Adipocyte (in vitro differentiated cells): Measurements from ENCODE around the gene EIF2B5.
"Not testable (repeated sequence)": the region's sequence is repeated elsewhere in the genome, so short reads cannot be mapped to it uniquely, and the experiment has no call there.

Experiments
- DNase-seq: peaks from one replicate; pipeline ENCODE4 v3.0.0-alpha.2; 2015; ENCODE audit warnings: low read depth
- H3K27me3 ChIP-seq: replicated peaks from 2 replicates; pipeline ENCODE4 v1.7.0; 2013; ENCODE audit warnings: mild to moderate bottlenecking, low read length, moderate library complexity; ENCODE audit not compliant: control insufficient read depth, insufficient read depth
- H3K36me3 ChIP-seq: 2 replicates; pipeline ENCODE4 v1.7.0; 2013; ENCODE audit warnings: low read length, mild to moderate bottlenecking, moderate library complexity; ENCODE audit not compliant: control insufficient read depth, insufficient read depth, severe bottlenecking
- H3K4me1 ChIP-seq: 2 replicates; pipeline ENCODE4 v1.7.0; 2013; ENCODE audit warnings: mild to moderate bottlenecking, low read length, moderate library complexity; ENCODE audit not compliant: control insufficient read depth, insufficient read depth
- H3K4me3 ChIP-seq: 2 replicates; pipeline ENCODE4 v1.7.0; 2013; ENCODE audit warnings: mild to moderate bottlenecking, low read length, moderate library complexity
- H3K9ac ChIP-seq: 2 replicates; pipeline ENCODE4 v1.7.0; 2013; ENCODE audit warnings: mild to moderate bottlenecking, low read length, moderate library complexity
- H3K9me3 ChIP-seq: 2 replicates; pipeline ENCODE4 v1.7.0; 2013; ENCODE audit warnings: mild to moderate bottlenecking, low read length, moderate library complexity; ENCODE audit not compliant: control insufficient read depth

EIF2B5 gene

DNA sequence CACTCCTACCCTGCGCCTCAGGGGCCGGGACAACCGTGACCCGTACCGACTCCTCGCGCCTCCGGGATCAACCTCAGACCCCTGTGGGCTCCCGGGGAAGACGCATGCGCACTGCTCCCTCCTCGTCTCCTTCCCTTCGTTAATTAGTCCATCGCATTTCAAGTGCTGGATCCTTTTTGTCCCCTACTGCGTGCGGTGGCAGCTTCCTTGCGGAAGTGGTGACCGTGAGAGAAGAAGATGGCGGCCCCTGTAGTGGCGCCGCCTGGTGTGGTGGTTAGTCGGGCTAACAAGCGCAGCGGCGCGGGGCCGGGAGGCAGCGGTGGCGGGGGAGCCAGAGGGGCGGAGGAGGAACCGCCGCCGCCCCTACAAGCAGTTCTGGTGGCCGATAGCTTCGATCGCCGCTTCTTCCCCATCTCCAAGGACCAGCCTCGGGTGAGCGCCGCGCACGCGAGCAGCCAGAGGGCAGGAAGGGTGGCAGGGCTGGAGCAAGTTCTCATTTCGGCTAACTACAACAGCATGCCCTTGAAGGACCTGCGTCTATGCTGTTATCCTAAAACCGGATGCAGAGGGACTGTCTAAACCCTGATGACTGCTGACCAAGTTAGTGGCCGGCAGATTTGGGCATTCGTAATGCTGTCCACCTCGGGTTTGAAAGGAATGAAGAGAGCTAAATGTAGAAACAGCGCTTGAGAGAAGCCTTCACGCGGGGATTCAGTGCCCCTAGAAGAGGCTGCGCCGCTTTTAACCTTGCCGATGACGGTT, at the start of gene EIF2B5:
TSS of gene EIF2B5 (plus strand) at position 210 of the 762 bp plus-strand sequence. CDS start at position 238, 28 bp downstream.
- peak; percentile 94 for DNase-seq
- Histone ChIP-seq H3K4me3 (peak within 1 kb of the TSS; percentile 98), H3K9ac (peak within 1 kb of the TSS; percentile 95), H3K9me3 (no peaks in the 10 kb centered on the region), H3K4me1 (peaks cover 18% of the 10 kb centered on the region), H3K36me3 (peaks cover 14% of the 10 kb centered on the region), H3K27me3 (no peaks in the 10 kb centered on the region)

DNA sequence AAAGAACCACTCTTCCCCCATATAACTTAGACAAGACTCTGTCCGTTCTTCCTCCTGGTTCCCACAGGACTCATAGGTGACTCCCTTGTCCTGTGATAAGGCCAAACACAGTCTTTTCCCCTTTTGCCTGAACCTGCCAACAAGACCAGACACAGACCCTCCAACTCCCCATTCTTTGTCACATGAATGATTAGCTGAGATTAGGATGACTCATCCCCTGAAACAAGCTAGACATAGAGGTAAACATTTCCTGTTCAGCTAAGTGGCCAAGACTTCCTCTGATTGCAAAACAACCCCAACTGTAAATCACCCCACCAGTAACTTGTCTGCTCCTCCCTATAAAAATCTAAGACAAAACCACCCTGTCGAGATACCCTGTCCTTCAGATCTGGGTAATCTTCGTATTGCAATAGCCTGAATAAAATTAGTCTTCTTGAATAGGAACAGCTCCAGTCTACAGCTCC, 49.7 kb upstream of the EIF2B5 start:
- Histone ChIP-seq H3K4me1 (no peaks in the 10 kb centered on the region), H3K4me3 (no peak overlapping the region), H3K9ac (no peak overlapping the region), H3K36me3 (no peaks in the 10 kb centered on the region), H3K9me3 (peaks cover 16% of the 10 kb centered on the region), H3K27me3 (peaks cover 19% of the 10 kb centered on the region)
- no peak for DNase-seq

DNA sequence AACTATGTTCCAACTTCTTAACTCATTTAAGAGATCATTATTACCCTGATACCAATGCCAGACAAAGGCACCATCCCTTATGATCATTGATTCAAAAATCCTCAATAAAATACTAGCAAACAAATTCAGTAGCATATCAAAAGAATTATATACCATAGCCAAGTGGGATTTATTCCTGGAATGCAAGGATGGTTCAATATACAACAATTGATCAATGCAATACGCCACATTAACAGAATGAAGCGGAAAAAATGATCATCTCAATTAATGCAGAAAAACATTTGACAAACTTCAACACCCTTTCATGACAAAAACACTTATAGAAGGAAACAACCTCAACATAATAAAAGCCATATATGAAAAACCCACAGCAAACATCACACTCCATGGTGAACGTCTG, 43.0 kb upstream of the EIF2B5 start:
- no peak overlapping the region for H3K9ac ChIP-seq
- no peak for DNase-seq
- H3K36me3 ChIP-seq = no peaks in the 10 kb centered on the region
- peaks cover 28% of the 10 kb centered on the region for H3K9me3 ChIP-seq
- no peak overlapping the region for H3K4me3 ChIP-seq
- H3K27me3 ChIP-seq = no peaks in the 10 kb centered on the region
- H3K4me1 ChIP-seq = no peaks in the 10 kb centered on the region

DNA sequence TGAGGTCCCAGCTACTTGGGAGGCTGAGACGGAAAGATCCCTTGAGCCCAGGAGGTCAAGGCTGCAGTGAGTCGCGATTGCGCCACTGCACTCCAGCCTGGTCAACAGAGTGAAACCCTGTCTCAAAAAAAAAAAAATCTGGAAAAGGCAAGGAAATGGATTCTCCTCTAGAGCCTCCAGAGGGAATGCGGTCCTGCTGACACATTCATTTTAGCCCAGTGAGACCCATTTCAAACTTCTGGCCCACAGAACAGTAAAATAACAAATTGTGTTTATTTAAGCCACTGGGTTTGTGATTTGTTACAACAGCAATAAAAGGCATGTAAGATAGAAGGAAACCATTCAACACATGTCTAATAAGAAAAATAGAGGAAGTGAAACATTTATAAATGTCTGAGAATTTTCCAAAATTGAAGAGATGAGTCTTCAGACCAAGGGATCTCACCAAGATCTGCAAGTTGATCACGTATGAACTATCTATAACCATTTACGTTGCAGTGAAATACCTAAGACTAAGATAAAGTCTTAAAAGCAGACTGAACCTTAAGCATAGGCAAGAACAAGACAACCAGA, 38.3 kb upstream of the EIF2B5 start, which contains the start of gene HTR3E:
TSS of gene HTR3E (plus strand) at position 254 of the 573 bp plus-strand sequence. CDS start 466 bp downstream, outside the sequence.
- Histone ChIP-seq H3K4me3 (no peak within 1 kb of the TSS), H3K36me3 (no peaks in the 10 kb centered on the region), H3K9ac (no peak within 1 kb of the TSS), H3K9me3 (peaks cover 19% of the 10 kb centered on the region), H3K4me1 (no peaks in the 10 kb centered on the region), H3K27me3 (peaks cover 20% of the 10 kb centered on the region)
- DNase-seq = no peak

DNA sequence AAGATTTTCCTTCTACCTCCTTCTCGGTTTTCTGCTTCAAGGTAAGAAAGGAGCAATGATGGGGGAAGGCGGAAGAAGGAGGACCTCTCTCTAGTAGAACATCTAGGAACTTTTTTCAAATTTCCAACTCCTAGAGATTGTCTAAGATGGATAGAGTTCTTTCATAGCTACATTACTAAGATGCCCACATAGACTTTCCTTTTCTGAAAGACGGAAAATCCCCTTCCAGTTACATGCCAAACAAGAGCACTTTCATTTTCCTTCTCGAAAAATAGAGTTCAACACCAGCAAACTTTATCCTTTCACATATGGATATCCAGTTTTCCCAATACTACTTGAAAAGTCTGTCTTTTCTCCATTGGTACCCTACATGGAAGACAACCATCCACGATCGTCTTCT, 37.6 kb upstream of the EIF2B5 start:
- DNase-seq = no peak
- Histone ChIP-seq H3K36me3 (no peaks in the 10 kb centered on the region), H3K9me3 (peaks cover 13% of the 10 kb centered on the region), H3K27me3 (peaks cover 20% of the 10 kb centered on the region), H3K9ac (no peak overlapping the region), H3K4me3 (no peak overlapping the region), H3K4me1 (no peaks in the 10 kb centered on the region)

DNA sequence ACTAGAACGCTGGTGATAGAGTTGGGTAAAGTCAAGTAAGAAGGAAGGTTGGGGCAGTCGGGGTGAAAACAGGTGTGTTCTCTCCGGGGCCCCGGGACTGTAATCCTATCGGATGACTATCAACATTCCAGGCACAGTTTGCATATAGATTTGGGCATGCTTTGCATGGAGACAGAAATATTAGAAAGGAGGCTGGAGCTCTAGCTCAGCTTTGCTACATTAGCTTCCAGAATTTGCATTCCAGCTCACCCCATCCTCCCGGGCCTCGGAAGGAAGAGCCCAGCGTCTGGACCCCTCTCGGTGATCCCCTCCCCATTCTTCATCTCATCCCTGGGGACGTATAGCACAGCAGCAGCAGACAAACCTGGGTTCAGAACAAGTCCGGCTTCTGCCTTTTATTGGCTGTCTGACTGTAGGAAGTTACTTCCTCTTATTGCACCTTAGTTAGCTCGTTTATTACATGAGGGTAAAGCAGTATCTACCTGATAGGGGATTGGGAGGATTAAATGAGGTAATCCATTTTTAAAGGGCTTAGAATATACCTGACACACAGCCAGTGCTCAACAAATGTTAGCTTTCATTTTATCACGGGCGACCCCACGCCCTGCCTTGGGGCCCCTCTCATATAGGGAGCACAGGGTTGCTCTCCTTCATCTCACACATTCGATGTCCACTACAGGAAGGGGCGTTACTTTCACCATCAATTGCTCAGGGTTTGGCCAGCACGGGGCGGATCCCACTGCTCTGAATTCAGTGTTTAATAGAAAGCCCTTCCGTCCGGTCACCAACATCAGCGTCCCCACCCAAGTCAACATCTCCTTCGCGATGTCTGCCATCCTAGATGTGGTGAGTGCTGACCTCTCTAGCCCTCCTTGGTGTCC, 35.1 kb upstream of the EIF2B5 start:
- Histone ChIP-seq H3K4me1 (no peaks in the 10 kb centered on the region), H3K9me3 (peaks cover 5% of the 10 kb centered on the region), H3K9ac (no peak overlapping the region), H3K27me3 (peaks cover 20% of the 10 kb centered on the region), H3K4me3 (no peak overlapping the region), H3K36me3 (no peaks in the 10 kb centered on the region)
- DNase-seq = no peak

DNA sequence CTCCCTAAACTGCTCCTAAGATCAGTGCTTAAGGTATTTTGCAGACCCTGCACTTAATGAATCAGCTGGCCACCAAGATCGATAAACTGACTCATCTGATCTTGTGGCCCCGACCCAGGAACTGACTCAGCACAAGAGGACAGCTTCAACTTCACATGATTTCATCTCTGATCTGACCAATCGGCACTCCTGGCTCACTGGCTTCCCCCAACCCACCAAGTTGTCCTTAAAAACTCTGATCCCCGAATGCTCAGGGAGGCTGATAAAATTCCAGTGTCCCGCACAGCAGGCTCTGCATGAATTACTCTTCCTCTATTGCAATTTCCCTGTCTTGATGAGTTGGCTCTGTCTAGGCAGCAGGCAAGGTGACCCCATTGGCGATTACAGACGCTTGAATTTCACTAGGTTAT, 24.8 kb upstream of the EIF2B5 start:
- Histone ChIP-seq H3K4me3 (peak overlapping the region; percentile 44), H3K27me3 (peaks cover 15% of the 10 kb centered on the region), H3K4me1 (peaks cover 5% of the 10 kb centered on the region), H3K9ac (no peak overlapping the region), H3K9me3 (no peaks in the 10 kb centered on the region), H3K36me3 (no peaks in the 10 kb centered on the region)
- peak; percentile 7 for DNase-seq

DNA sequence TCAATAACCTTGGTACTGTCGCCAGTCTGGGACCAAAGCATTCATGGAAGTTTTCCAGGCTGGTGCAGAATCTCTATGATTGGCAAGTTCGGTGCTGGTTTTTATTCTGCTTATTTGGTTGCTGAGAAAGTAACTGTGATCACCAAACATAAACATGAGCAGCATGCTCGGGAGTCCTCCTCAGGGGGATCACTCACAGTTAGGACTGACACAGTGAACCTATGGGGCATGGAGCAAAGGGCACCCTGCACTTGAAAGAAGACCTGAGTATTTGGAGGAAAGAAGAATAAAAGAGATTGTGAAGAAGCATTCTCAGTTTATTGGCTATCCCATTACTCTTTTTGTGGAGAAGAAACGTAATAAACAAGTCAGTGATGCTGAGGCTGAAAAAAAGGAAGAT, 19.1 kb upstream of the EIF2B5 start:
- H3K4me3 ChIP-seq = no peak overlapping the region
- DNase-seq = no peak
- peaks cover 20% of the 10 kb centered on the region for H3K27me3 ChIP-seq
- H3K36me3 ChIP-seq = no peaks in the 10 kb centered on the region
- no peaks in the 10 kb centered on the region for H3K4me1 ChIP-seq
- no peaks in the 10 kb centered on the region for H3K9me3 ChIP-seq
- no peak overlapping the region for H3K9ac ChIP-seq

DNA sequence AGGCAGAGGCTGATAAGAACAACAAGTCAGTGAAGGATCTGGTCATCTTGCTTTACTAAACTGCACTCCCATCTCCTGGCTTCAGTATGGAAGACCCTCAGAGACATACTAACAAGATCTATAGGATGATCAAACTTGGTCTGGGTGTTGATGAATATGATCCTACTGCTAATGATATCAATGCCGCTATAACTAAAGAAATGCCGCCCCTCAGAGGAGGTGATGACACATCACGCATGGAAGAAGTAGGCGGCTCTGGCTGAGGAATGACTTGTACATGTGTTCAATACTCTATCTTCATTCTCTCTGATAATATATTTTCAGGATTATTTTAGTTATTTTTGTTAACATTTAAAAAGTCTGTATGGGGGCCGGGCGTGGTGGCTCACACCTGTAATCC, 17.5 kb upstream of the EIF2B5 start:
- Histone ChIP-seq H3K4me3 (no peak overlapping the region), H3K4me1 (no peaks in the 10 kb centered on the region), H3K9ac (no peak overlapping the region), H3K9me3 (no peaks in the 10 kb centered on the region), H3K36me3 (no peaks in the 10 kb centered on the region), H3K27me3 (peaks cover 20% of the 10 kb centered on the region)
- no peak for DNase-seq

DNA sequence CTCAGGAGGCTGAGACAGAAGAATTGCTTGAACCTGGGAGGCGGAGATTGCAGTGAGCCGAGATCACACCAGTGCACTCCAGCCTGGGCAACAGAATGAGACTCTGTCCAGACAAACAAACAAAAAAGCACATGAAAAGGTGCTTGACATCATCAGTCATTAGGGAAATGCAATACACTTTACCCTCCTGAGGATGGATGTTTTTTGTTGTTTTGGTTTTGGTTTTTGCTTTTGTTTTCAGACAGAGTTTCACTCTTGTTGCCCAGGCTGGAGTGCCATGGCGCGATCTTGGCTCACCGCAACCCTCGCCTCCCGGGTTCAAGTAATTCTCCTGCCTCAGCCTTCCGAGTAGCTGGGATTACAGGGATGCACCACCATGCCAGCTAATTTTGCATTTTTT, 14.1 kb upstream of the EIF2B5 start:
- not testable (repeated sequence) for H3K9ac ChIP-seq, H3K4me1 ChIP-seq, DNase-seq, H3K9me3 ChIP-seq, H3K4me3 ChIP-seq, H3K36me3 ChIP-seq
- H3K27me3 ChIP-seq = peaks cover 13% of the 10 kb centered on the region

DNA sequence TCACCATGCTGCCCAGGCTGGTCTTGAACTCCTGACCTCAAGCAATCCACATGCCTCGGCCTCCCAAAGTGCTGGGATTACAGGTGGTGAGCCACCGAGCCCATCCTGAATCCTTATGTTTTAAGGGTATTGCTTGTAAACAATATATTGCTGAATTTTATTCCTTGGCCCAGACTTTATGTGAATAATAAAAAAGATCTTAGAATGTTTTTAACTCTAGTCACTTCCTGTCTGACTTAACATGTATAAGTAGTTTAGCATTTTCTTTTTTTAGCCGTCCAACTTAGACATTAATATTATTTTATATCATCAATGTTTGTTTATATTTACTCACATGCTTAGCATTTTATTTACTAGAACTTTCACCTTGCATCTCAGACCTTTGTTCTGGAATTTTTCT, 9.2 kb upstream of the EIF2B5 start:
- Histone ChIP-seq H3K9me3 (no peaks in the 10 kb centered on the region), H3K36me3 (no peaks in the 10 kb centered on the region), H3K27me3 (no peaks in the 10 kb centered on the region), H3K9ac (no peak overlapping the region), H3K4me1 (no peaks in the 10 kb centered on the region), H3K4me3 (no peak overlapping the region)
- no peak for DNase-seq
